Mesenchymal stem cell (in vitro differentiated cells and primary cell): Measurements from ENCODE around the gene AGPAT2.

Experiments used
- DNase-seq: peaks from one replicate; pipeline ENCODE4 v3.0.0-alpha.2; 2013
- H2AFZ ChIP-seq: one replicate; pipeline ENCODE4 v1.6.1; 2013; ENCODE audit warnings: low read depth, mild to moderate bottlenecking, control low read depth, inconsistent platforms, low read length, moderate library complexity
- H2AK5ac ChIP-seq: 2 replicates; pipeline ENCODE4 v1.6.1; 2013; ENCODE audit warnings: low read length, moderate library complexity, mild to moderate bottlenecking, inconsistent platforms; ENCODE audit not compliant: severe bottlenecking
- H2BK120ac ChIP-seq: one replicate; pipeline ENCODE4 v1.6.1; 2013; ENCODE audit warnings: low read depth, mild to moderate bottlenecking, inconsistent platforms, low read length, moderate library complexity
- H2BK12ac ChIP-seq, 2 experiments: one replicate each; pipeline ENCODE4 v1.6.1; 2013; ENCODE audit warnings: inconsistent platforms in 2 of 2, low read length in 2 of 2, mild to moderate bottlenecking in 2 of 2, moderate library complexity in 2 of 2, control low read depth in 1 of 2
- H2BK15ac ChIP-seq: one replicate; pipeline ENCODE4 v1.6.1; 2013; ENCODE audit warnings: mild to moderate bottlenecking, low read depth, inconsistent platforms; ENCODE audit not compliant: poor library complexity, severe bottlenecking
- H2BK5ac ChIP-seq: 2 replicates; pipeline ENCODE4 v1.6.1; 2013; ENCODE audit warnings: low read depth, mild to moderate bottlenecking, low read length, control low read depth, inconsistent platforms; ENCODE audit not compliant: poor library complexity, severe bottlenecking
- H3K14ac ChIP-seq, 2 experiments: one replicate each; pipeline ENCODE4 v1.6.1; 2013; ENCODE audit warnings: inconsistent platforms in 2 of 2, low read length in 2 of 2, control low read depth in 1 of 2, mild to moderate bottlenecking in 1 of 2, moderate library complexity in 1 of 2
- H3K18ac ChIP-seq, 2 experiments: one replicate each; pipeline ENCODE4 v1.6.1; 2013; ENCODE audit warnings: inconsistent platforms in 2 of 2, low read length in 2 of 2, control low read depth in 1 of 2, low read depth in 1 of 2, mild to moderate bottlenecking in 1 of 2
- H3K23ac ChIP-seq, 2 experiments: one replicate each; pipeline ENCODE4 v1.6.1; 2013; ENCODE audit warnings: inconsistent platforms in 2 of 2, low read length in 2 of 2, mild to moderate bottlenecking in 2 of 2, moderate library complexity in 2 of 2, control low read depth in 1 of 2
- H3K27ac ChIP-seq: 2 replicates; pipeline ENCODE4 v1.5.1; 2013; ENCODE audit warnings: mild to moderate bottlenecking, moderate library complexity, low read length, control low read depth, inconsistent platforms; ENCODE audit not compliant: poor library complexity, severe bottlenecking
- H3K27me3 ChIP-seq, 2 experiments: 2 replicates each; pipeline versions ENCODE4 v1.6.1 to v1.7.0; 2013; ENCODE audit warnings: low read length in 2 of 2, mild to moderate bottlenecking in 2 of 2, moderate library complexity in 2 of 2, control low read depth in 1 of 2, inconsistent platforms in 1 of 2; ENCODE audit not compliant: control insufficient read depth in 1 of 2, insufficient read depth in 1 of 2
- H3K36me3 ChIP-seq, 2 experiments: 2 replicates each; pipeline versions ENCODE4 v1.6.1 to v1.7.0; 2013; ENCODE audit warnings: low read length in 2 of 2, control low read depth in 1 of 2, inconsistent platforms in 1 of 2, low read depth in 1 of 2, mild to moderate bottlenecking in 1 of 2; ENCODE audit not compliant: insufficient read depth in 2 of 2, control insufficient read depth in 1 of 2
- H3K4ac ChIP-seq, 2 experiments: one replicate each; pipeline ENCODE4 v1.6.1; 2013; ENCODE audit warnings: inconsistent platforms in 2 of 2, low read length in 2 of 2, mild to moderate bottlenecking in 2 of 2, moderate library complexity in 2 of 2, control low read depth in 1 of 2, low read depth in 1 of 2
- H3K4me1 ChIP-seq: 2 replicates; pipeline ENCODE4 v1.6.1; 2013; ENCODE audit warnings: low read depth, low read length, control low read depth; ENCODE audit not compliant: control insufficient read depth, insufficient read depth
- H3K4me2 ChIP-seq: 2 replicates; pipeline ENCODE4 v1.6.1; 2013; ENCODE audit warnings: low read length, mild to moderate bottlenecking, inconsistent platforms; ENCODE audit not compliant: poor library complexity, severe bottlenecking
- H3K4me3 ChIP-seq, 2 experiments: 2 replicates each; pipeline versions ENCODE4 v1.5.1 to v1.7.0; 2013; ENCODE audit warnings: low read length in 2 of 2, mild to moderate bottlenecking in 2 of 2, control low read depth in 1 of 2, low read depth in 1 of 2; ENCODE audit not compliant: insufficient read depth in 1 of 2
- H3K79me1 ChIP-seq: replicated peaks from 2 replicates; pipeline ENCODE4 v1.6.1; 2013; ENCODE audit warnings: mild to moderate bottlenecking, control low read depth, low read length, inconsistent platforms; ENCODE audit not compliant: poor library complexity, severe bottlenecking
- H3K9ac ChIP-seq: 2 replicates; pipeline ENCODE4 v1.7.0; 2013; ENCODE audit warnings: mild to moderate bottlenecking, low read length, moderate library complexity
- H3K9me3 ChIP-seq: 2 replicates; pipeline ENCODE4 v1.7.0; 2013; ENCODE audit warnings: mild to moderate bottlenecking, low read length; ENCODE audit not compliant: control insufficient read depth
- H4K8ac ChIP-seq: one replicate; pipeline ENCODE4 v1.6.1; 2013; ENCODE audit warnings: inconsistent platforms, mild to moderate bottlenecking, low read length, moderate library complexity
- H4K91ac ChIP-seq: one replicate; pipeline ENCODE4 v1.6.1; 2013; ENCODE audit warnings: mild to moderate bottlenecking, low read length, inconsistent platforms
- WGBS: methylation state at CpG from one replicate; pipeline ENCODE4 v1.1.7; 2013; ENCODE audit warnings: mixed read lengths; 5-methylcytosine and 5-hydroxymethylcytosine counted together

The AGPAT2 gene

GRCh38 chr9:136656183-136656738 is 31.0 kb downstream of the AGPAT2 start:
- Histone ChIP-seq H2BK12ac (no peak overlapping the region), H3K9me3 (no peaks in the 10 kb centered on the region), H3K4me2 (no peak overlapping the region), H3K23ac (no peak overlapping the region), H4K91ac (peak overlapping the region; percentile 18), H3K18ac (peak overlapping the region; percentile 79 to 80), H3K14ac (no peak overlapping the region), H3K4me3 (no peak overlapping the region), H3K9ac (no peak overlapping the region), H3K27me3 (peaks cover 15 to 62% of the 10 kb centered on the region in 2 experiments), H3K79me1 (no peaks in the 10 kb centered on the region), H3K27ac (no peak overlapping the region), H2BK5ac (no peak overlapping the region), H2AFZ (no peak overlapping the region), H3K4ac (peak overlapping the region; percentile 27 to 80), H2AK5ac (peak overlapping the region; percentile 64), H2BK15ac (peak overlapping the region; percentile 74), H3K4me1 (peaks cover 7% of the 10 kb centered on the region), H3K36me3 (no peaks in the 10 kb centered on the region), H2BK120ac (no peak overlapping the region), H4K8ac (peak overlapping the region; percentile 99)
- DNase-seq = no peak
- 76% methylated on average over 11 of the region's 11 CpGs for WGBS

- DNase-seq = no peak
- H3K9ac ChIP-seq = no peak overlapping the region
- H3K4me2 ChIP-seq = peak overlapping the region; percentile 24
- peak overlapping the region; percentile 31 for H4K91ac ChIP-seq
- WGBS = 75% methylated on average over 16 of the region's 18 CpGs
- H2BK12ac ChIP-seq = peak overlapping the region in 1 of 2 experiments; percentile 57
- H3K23ac ChIP-seq = no peak overlapping the region
- H3K4me1 ChIP-seq = peaks cover 7% of the 10 kb centered on the region
- H3K4me3 ChIP-seq = no peak overlapping the region
- H2AK5ac ChIP-seq = no peak overlapping the region
- peak overlapping the region in 1 of 2 experiments; percentile 38 for H3K14ac ChIP-seq
- H3K18ac ChIP-seq = peak overlapping the region; percentile 69 to 93
- H4K8ac ChIP-seq = peak overlapping the region; percentile 99
- H2BK15ac ChIP-seq = peak overlapping the region; percentile 75
- no peaks in the 10 kb centered on the region for H3K36me3 ChIP-seq
- H3K9me3 ChIP-seq = no peaks in the 10 kb centered on the region
- no peak overlapping the region for H2BK5ac ChIP-seq
- peak overlapping the region; percentile 80 to 89 for H3K4ac ChIP-seq
- no peak overlapping the region for H3K27ac ChIP-seq
- peak overlapping the region; percentile 86 for H2BK120ac ChIP-seq
- peaks cover 15 to 65% of the 10 kb centered on the region in 2 experiments for H3K27me3 ChIP-seq
- no peaks in the 10 kb centered on the region for H3K79me1 ChIP-seq
- peak overlapping the region; percentile 84 for H2AFZ ChIP-seq
These were observed 31.6 kb downstream of the AGPAT2 start for GRCh38 chr9:136655536-136656182.

GRCh38 chr9:136654820-136655535 is 32.3 kb downstream of the AGPAT2 start:
- H2BK5ac ChIP-seq = no peak overlapping the region

More at GRCh38 chr9:136654820-136655535, 32.3 kb downstream of the AGPAT2 start:
- no peak overlapping the region for H3K23ac ChIP-seq
- H4K8ac ChIP-seq = peak overlapping the region; percentile 99
- peak overlapping the region in 1 of 2 experiments; percentile 89 for H3K4ac ChIP-seq
- H3K27ac ChIP-seq = no peak overlapping the region
- H3K4me1 ChIP-seq = peaks cover 7% of the 10 kb centered on the region
- peak overlapping the region; percentile 31 for H4K91ac ChIP-seq
- no peak overlapping the region for H3K4me2 ChIP-seq
- 94% methylated on average over 15 of the region's 15 CpGs for WGBS
- H3K14ac ChIP-seq = peak overlapping the region in 1 of 2 experiments; percentile 1
- H3K36me3 ChIP-seq = no peaks in the 10 kb centered on the region
- H2BK12ac ChIP-seq = peak overlapping the region in 1 of 2 experiments; percentile 24
- no peak overlapping the region for H3K4me3 ChIP-seq
- H2BK120ac ChIP-seq = no peak overlapping the region
- no peak for DNase-seq
- H3K27me3 ChIP-seq = peaks cover 15 to 66% of the 10 kb centered on the region in 2 experiments
- peak overlapping the region; percentile 20 for H2BK15ac ChIP-seq
- no peak overlapping the region for H3K9ac ChIP-seq
- peak overlapping the region in 1 of 2 experiments; percentile 69 for H3K18ac ChIP-seq
- H3K79me1 ChIP-seq = no peaks in the 10 kb centered on the region
- H2AFZ ChIP-seq = no peak overlapping the region
- H3K9me3 ChIP-seq = no peaks in the 10 kb centered on the region
- no peak overlapping the region for H2AK5ac ChIP-seq
